NCI-H1694 treated with DMSO at 0.1 percent for 48 hours (cell line): ENCODE results near the gene NHSL2.

Source experiments
- DNase-seq: peaks from one replicate; lab custom pipeline; 2025; lab: John Stamatoyannopoulos, UW

Gene NHSL2

GRCh38 chrX:72110051-72110875 lies 199.6 kb downstream of the NHSL2 start:
- no peak for DNase-seq

GRCh38 chrX:72110876-72111708 lies 200.4 kb downstream of the NHSL2 start:
- no peak for DNase-seq

GRCh38 chrX:72113461-72113860 lies 202.8 kb downstream of the NHSL2 start:
- DNase-seq = no peak

GRCh38 chrX:72114306-72114705 lies 203.7 kb downstream of the NHSL2 start:
- no peak for DNase-seq

DNA sequence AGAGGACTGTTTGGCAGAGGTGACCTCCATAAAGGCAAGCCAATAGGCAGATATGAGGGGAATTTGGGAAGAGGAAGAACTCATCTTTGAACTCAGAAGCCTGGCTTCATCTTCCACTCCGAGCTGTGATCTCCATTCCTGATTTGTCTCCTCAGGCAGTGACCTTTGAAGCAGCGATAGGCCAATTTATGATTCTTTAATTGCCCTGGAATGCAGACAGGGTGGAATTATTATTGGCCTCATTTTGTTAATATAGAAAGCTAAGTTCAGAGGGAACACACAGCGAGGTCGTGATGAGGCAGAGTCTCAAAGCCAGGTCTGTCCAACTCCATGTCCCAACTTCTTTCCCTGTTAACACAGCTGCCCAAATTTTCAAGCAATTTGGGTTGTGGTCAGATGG lies 204.2 kb downstream of the NHSL2 start:
- no peak for DNase-seq

DNA sequence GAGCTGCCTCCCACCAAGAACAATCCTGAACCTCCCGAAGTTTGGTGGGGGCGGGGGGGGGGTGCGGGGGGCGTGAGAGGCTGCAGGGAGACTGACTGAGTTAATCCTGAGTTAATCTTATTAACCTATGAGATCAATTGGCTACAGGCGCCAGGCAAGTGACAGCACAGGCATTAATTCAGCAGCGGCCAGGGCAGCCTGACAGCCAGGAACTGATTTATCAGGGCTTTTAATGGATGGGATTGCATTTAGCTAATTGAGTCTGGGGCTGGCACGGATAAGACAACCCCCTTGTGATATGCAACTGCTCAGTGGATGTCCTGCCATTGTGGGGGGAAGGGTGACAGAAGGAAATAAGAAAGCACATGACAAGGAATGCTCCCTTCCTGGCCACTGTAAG lies 204.7 kb downstream of the NHSL2 start:
- DNase-seq = no peak

GRCh38 chrX:72117636-72118210 lies 207.1 kb downstream of the NHSL2 start:
- DNase-seq = peak; percentile 4

DNA sequence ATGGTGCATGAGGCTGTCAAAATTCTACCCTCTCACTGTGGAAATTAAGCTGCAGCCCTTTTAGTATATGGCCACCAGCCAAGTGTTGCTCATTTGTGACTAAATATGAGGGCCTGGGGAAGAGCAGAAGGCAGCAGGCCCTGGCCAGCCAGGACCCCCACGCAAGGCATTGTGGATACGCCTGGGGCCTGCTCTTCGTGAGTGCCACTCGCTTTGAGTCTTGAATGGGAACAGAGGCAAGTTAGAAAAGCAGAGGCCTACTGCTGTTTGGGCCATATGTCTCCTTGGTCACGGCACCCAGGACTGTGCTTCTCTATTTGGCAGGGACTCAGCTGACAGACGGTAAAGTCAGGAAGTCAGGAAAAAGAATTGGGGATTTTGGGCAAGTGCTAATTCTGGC lies 210.2 kb downstream of the NHSL2 start:
- peak; percentile 39 for DNase-seq

DNA sequence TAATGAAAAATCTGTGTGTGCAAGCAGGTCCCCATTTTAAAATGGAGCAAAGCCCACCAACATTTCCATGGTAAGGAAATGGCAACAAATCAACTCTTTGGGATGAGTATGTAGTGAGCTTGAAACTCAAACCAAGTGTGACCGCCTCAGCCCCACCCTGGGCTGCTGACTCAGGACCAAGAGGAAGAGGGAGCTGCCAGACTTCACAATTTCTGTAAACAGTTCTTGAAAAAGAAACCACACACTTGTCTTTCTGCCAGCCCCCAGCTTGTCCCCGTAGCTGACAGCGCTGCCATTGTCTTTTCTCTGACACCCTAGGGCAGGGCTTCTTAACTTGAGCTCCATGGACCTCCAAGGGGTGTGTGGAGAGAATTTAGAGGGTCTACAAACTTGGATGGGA lies 210.7 kb downstream of the NHSL2 start:
- peak; percentile 3 for DNase-seq

DNA sequence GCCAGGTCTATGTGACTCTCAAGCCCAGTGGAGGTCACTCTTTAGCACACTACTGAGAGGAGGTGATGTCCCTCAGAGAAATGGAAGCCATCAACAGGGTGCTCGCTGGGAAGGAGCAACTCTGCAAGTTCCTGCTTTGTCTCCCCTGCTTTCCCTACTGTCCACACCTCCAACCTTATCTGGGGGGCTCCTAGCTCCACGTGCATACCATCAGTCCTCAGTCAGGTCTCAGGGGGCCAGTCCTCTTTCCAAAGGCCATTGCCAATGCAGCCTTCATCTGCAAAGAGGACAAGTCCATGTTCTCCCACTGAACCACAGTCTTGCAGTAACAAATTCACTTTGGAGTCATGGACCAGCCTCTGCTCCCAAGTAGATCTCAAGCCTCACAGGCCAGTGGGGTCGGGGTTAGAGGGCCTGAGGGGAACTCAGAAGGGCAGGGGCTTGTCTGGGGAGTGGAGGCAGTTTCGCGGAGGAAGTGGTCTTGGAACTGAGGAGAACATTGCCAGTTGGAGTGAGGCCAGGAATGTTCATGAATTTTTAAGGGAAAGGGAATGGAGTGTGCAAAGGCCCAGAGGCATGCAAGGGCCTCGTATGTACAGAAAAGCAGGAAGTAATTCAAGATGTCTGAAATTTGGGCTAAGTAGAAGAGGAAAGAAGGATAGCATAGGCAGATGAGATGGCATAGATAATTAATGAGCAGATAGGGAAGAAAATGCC lies 212.1 kb downstream of the NHSL2 start:
- DNase-seq = no peak

DNA sequence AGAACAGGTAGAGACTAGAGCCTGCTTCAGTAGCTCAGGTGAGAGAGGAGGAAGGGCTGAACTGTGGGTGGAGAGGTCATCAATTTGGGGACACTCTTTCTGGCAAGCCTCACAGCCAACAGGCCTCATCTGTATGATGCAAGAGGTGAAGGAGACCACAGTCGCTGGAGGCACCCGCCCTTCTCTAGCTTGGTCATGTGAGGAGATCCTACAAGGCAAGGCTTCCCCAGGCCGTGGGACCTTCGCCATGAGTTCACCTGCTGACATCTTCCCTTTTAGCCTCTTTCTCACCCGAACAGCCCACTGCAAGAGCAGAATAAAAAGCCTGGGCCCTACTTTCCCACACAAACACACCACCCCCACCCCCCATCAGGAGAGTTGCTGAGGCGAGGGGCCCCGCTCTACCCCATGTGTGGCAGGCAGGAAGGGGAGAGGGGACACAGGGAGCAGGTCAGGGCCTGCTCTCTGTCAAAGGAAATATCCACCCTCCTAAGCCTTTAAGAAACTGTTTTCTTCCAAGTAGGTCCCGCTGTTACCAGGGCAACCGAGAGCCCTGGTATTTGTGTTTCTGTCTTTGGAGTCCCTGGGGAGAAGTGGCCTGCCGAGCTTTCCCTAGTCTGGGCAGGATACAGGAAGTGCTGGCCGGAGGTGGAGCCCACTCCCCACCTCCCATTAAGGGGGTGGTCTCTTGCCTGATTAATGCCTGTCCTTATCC lies 213.0 kb downstream of the NHSL2 start:
- DNase-seq = no peak

- DNase-seq = no peak
Observed at GRCh38 chrX:72124540-72125201, 214.0 kb downstream of the NHSL2 start.

- DNase-seq = no peak
Observed at GRCh38 chrX:72125331-72126047, 214.8 kb downstream of the NHSL2 start.

- peak; percentile 13 for DNase-seq
Observed at GRCh38 chrX:72126048-72126415, 215.4 kb downstream of the NHSL2 start.

DNA sequence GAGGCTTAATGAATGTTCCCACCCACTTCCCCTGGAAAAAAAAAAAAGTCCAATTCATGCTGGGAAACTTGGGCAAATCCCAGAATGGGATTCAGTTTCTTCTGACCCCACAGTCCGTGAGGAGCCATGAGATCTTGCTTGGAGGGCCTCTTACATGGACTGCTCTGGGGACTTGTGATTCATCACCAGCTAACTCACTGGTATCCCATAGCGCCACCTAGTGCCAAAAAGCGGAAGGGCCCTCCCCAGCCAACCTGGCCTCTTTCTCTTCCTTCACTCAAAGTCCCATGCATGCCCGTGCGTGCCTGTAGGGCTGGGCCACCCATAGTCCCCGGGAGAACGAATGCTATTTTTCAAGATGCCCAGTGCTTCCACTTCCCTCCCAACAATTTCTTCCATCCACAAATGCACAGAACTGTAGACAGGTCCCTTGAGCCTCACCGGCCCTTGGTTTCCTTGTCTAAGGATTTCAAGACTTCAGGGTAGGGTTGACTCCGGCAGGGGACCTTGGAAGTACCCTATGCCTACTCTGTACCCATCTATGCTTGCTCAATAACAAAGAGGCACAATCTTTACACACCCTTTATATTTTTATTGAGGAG lies 216.0 kb downstream of the NHSL2 start:
- DNase-seq = peak; percentile 83

GRCh38 chrX:72127332-72127731 lies 216.7 kb downstream of the NHSL2 start:
- no peak for DNase-seq

DNA sequence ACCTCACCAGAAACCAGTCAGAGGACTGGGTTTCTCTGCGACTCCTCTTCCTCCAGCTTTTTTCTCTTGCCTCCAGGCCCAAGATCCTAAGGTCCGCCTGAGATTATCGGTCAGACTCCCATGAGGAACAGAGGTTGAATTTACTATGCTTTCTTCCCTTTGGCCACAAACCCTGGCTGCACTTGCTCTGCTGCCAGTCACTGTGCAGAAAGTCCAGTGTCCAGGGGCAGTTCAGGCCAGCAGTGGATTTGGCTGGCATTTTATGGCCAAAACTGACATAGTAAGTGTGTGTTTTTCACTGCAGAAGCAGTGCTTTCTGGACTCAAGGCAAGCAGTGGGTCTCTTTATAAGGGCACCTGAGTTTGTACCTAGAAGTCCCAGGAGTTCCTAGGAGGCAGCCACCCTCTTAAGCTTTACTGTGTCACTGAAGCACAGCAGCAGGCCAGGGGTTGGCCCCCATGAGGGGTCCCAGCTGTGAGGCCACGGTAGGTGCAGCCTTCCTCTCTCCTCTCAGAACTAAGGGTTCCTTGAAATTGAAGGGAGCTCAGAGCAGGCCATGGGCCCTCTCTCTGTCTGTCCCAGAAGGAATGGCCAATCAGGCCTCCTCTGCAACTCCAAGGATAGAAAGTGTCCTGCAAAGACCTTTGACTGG lies 217.7 kb downstream of the NHSL2 start:
- no peak for DNase-seq

- DNase-seq = no peak
Observed at GRCh38 chrX:72128881-72129280, 218.2 kb downstream of the NHSL2 start.

GRCh38 chrX:72129661-72130060 lies 219.0 kb downstream of the NHSL2 start:
- DNase-seq = no peak
